BE2C (cell line): Measurements from ENCODE around the gene EEPD1.
"Not testable (repeated sequence)": the region's sequence is repeated elsewhere in the genome, so short reads cannot be mapped to it uniquely, and the experiment has no call there.

Experiments
- DNase-seq: peaks from one replicate; pipeline ENCODE4 v3.0.0-alpha.2; 2020
- H3K27me3 ChIP-seq: fragments of 250-450 bp; sonication (Bioruptor Pico); 2 replicates; pipeline ENCODE4 v1.5.1; 2020; ENCODE audit warnings: mild to moderate bottlenecking
- H3K36me3 ChIP-seq: fragments of 250-450 bp; sonication (Bioruptor Pico); 2 replicates; pipeline ENCODE4 v1.5.1; 2020; ENCODE audit warnings: mild to moderate bottlenecking
- H3K4me1 ChIP-seq: fragments of 250-450 bp; sonication (Bioruptor Pico); 2 replicates; pipeline ENCODE4 v1.5.1; 2020
- H3K4me3 ChIP-seq: 2 replicates; pipeline ENCODE4 v1.5.1; 2011; ENCODE audit warnings: low read depth, low read length
- H3K9me3 ChIP-seq: fragments of 250-450 bp; sonication (Bioruptor Pico); 2 replicates; pipeline ENCODE4 v1.5.1; 2020
- TF ChIP-seq, protein P1 (sequence below): IDR thresholded peaks from 2 replicates; pipeline ENCODE4 v1.5.1; 2012; ENCODE audit warnings: mild to moderate bottlenecking, low read depth, low read length

Gene EEPD1

DNA sequence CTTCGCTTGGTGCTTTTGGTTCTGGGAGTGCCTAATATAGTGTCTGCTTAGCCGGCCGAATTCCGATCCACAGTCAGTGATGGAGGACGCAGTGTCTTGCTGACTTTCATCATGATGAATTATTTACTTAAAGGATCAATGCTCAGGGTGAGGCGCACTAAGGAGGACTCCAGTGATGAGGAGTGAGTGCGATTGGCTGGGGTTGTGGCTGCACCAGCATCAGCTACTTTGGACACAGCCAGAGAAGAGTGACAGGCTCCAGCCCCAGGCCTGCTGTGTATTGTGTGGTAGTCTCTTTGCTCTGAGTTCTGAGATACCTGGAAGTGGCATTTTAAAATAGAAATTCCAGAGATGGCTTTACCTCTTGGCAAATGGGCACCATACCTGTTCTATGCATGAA lies 163.3 kb downstream of the EEPD1 start:
- TF ChIP-seq, protein P1, sequence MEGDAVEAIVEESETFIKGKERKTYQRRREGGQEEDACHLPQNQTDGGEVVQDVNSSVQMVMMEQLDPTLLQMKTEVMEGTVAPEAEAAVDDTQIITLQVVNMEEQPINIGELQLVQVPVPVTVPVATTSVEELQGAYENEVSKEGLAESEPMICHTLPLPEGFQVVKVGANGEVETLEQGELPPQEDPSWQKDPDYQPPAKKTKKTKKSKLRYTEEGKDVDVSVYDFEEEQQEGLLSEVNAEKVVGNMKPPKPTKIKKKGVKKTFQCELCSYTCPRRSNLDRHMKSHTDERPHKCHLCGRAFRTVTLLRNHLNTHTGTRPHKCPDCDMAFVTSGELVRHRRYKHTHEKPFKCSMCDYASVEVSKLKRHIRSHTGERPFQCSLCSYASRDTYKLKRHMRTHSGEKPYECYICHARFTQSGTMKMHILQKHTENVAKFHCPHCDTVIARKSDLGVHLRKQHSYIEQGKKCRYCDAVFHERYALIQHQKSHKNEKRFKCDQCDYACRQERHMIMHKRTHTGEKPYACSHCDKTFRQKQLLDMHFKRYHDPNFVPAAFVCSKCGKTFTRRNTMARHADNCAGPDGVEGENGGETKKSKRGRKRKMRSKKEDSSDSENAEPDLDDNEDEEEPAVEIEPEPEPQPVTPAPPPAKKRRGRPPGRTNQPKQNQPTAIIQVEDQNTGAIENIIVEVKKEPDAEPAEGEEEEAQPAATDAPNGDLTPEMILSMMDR = no peak
- Histone ChIP-seq H3K4me3 (no peak overlapping the region), H3K4me1 (peaks cover 15% of the 10 kb centered on the region), H3K9me3 (no peaks in the 10 kb centered on the region), H3K36me3 (no peaks in the 10 kb centered on the region), H3K27me3 (no peaks in the 10 kb centered on the region)
- no peak for DNase-seq

DNA sequence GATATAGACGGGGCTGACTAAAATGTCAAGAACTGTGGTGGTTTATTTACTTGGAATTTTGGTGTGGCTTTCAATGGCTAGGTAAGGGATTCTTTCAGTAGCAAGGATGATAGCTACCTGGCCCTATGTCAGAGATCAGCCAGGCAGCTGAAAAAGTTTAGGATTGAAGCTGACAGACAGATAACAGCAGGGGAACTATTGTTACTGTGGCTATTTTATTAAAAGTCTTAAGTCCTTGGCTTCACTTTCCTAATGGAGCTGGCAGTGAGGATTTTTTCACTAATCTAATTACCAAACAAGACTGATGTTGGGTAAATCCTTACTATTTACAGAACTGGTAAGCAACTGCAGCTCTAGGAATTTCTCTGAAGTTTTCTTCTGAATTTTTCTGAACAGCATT lies 164.2 kb downstream of the EEPD1 start:
- H3K4me1 ChIP-seq = peaks cover 15% of the 10 kb centered on the region
- TF ChIP-seq, protein P1 = no peak
- H3K36me3 ChIP-seq = no peaks in the 10 kb centered on the region
- DNase-seq = no peak
- no peaks in the 10 kb centered on the region for H3K27me3 ChIP-seq
- H3K9me3 ChIP-seq = no peaks in the 10 kb centered on the region
- no peak overlapping the region for H3K4me3 ChIP-seq

DNA sequence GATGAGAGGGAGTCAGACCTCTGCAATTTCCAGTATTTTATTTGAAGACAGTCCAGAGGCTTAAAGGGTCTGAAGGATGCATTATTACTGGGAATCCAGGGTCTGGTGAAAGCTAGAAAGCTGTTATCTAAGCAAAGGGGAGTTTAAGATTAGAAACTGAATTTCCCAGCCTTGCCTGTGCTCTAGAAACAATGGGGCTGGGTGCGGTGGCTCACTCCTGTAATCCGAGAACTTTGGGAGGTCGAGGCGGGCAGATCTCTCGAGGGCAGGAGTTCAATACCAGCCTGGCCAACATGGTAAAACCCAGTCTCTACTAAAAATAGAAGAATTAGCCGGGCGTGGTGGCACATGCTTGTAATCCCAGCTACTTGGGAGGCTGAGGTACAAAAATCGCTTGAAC lies 165.1 kb downstream of the EEPD1 start:
- TF ChIP-seq, protein P1 = no peak
- no peaks in the 10 kb centered on the region for H3K36me3 ChIP-seq
- no peak overlapping the region for H3K4me3 ChIP-seq
- H3K9me3 ChIP-seq = no peaks in the 10 kb centered on the region
- peaks cover 15% of the 10 kb centered on the region for H3K4me1 ChIP-seq
- H3K27me3 ChIP-seq = no peaks in the 10 kb centered on the region
- DNase-seq = no peak

DNA sequence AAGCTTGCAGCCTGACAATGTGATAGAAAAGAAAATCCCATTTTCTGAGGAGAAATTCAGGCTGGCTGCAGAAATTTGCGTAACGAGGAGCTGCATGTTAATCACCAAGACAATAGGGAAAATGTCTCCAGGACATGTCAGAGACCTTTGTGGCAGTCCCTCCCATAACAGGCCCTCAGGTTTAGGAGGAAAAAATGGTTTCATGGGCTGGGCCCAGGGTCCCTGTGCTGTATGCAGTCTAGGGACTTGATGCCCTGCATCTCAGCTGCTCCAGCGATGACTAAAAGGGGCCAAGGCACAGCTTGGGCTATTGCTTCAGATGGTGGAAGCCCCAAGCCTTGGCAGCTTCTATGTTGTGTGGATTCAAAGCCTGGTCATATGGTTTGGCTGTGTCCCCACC lies 168.2 kb downstream of the EEPD1 start:
- not testable (repeated sequence) for H3K4me1 ChIP-seq, H3K4me3 ChIP-seq

DNA sequence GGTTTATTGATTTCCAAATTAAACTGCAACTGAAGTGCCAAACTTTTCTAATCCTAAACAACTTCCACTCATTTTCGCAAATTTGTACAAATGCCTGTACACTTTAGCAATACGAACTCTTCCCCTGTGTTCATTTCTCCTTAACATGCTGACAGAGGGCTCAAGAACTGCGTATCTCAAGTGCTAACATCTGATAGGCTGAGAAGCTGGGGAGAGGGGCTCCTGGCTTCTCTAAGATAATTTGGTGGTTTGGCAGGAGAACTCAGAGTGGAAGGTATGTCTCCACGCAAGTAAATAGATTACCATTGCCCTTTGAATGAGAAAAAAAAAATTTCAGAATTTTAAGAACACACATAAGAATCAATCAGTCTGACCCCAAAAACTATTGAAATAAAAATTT lies 183.3 kb downstream of the EEPD1 start:
- no peaks in the 10 kb centered on the region for H3K27me3 ChIP-seq
- H3K9me3 ChIP-seq = no peaks in the 10 kb centered on the region
- DNase-seq = no peak
- H3K36me3 ChIP-seq = no peaks in the 10 kb centered on the region
- H3K4me3 ChIP-seq = no peak overlapping the region
- TF ChIP-seq, protein P1 = no peak
- no peaks in the 10 kb centered on the region for H3K4me1 ChIP-seq

More for the DNA sequence above, 168.2 kb downstream of the EEPD1 start:
- H3K36me3 ChIP-seq, H3K9me3 ChIP-seq, DNase-seq, H3K27me3 ChIP-seq: not testable (repeated sequence)

DNA sequence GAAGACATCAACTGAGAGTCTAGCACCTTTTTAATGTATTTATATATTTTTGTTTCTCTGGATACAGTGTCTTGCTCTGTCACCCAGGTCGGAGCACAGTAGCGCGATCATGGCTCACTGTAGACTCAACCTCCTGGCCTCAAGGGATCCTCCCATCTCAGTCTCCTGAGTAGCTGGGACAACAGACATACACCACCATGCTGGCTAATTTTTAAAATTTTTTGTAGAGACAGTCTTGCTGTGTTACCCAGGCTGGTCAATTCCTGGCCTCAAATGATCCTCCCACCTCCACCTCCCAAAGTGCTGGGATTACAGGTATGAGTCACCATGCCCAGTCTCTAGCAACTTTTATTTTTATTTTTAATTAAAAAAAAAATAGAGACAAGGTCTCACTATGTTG lies 185.2 kb downstream of the EEPD1 start:
- Histone ChIP-seq H3K4me3 (no peak overlapping the region), H3K27me3 (no peaks in the 10 kb centered on the region), H3K36me3 (no peaks in the 10 kb centered on the region), H3K9me3 (no peaks in the 10 kb centered on the region), H3K4me1 (no peaks in the 10 kb centered on the region)
- DNase-seq = no peak
- TF ChIP-seq, protein P1 = no peak

DNA sequence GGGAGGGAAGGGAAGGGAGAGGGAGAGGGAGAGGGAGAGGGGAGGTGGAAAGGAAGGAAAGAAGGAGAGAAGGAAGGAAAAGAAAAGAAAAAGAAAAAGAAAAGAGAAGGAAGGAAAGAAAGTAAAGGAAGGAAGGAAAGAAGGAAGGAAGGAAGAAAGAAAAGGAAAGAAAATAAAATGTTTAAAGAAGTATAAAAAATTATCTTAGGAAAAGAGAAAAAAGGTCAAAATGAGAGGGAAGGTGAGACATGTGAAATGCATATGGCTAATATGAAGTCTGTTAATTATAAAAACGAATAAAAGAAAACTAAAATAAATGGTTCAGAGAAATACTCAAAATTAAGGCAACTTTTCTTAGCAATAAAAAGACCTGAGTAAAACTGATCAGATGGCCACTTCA lies 190.5 kb downstream of the EEPD1 start:
- H3K4me3 ChIP-seq = no peak overlapping the region
- H3K4me1 ChIP-seq = no peaks in the 10 kb centered on the region
- DNase-seq = no peak
- TF ChIP-seq, protein P1 = no peak
- no peaks in the 10 kb centered on the region for H3K27me3 ChIP-seq
- H3K9me3 ChIP-seq = no peaks in the 10 kb centered on the region
- no peaks in the 10 kb centered on the region for H3K36me3 ChIP-seq
